HEK293T (cell line): Measurements from ENCODE around the gene PSTK.

ENCODE experiments used
- ARNT ChIP-seq: fragments of 450-650 bp; IDR thresholded peaks from 2 replicates; pipeline ENCODE4 v1.6.1; 2017; ENCODE audit warnings: mild to moderate bottlenecking
- BHLHE40 ChIP-seq: fragments of 450-650 bp; IDR thresholded peaks from 2 replicates; pipeline ENCODE4 v1.6.1; 2016; ENCODE audit warnings: mild to moderate bottlenecking, moderate library complexity, borderline replicate concordance
- CTBP1 ChIP-seq: fragments of 450-650 bp; IDR thresholded peaks from 2 replicates; pipeline ENCODE4 v1.6.1; 2016; ENCODE audit warnings: borderline replicate concordance
- ELF4 ChIP-seq: fragments of 450-650 bp; IDR thresholded peaks from 2 replicates; pipeline ENCODE4 v1.6.1; 2017; ENCODE audit warnings: antibody characterized with exemption
- FOXA1 ChIP-seq: fragments of 450-650 bp; IDR thresholded peaks from 2 replicates; pipeline ENCODE4 v1.6.1; 2016; ENCODE audit warnings: mild to moderate bottlenecking
- FOXK2 ChIP-seq: fragments of 450-650 bp; IDR thresholded peaks from 2 replicates; pipeline ENCODE4 v1.6.1; 2016; ENCODE audit warnings: mild to moderate bottlenecking
- PKNOX1 ChIP-seq: fragments of 450-650 bp; IDR thresholded peaks from 2 replicates; pipeline ENCODE4 v1.6.1; 2016
- SP1 ChIP-seq: fragments of 450-650 bp; IDR thresholded peaks from 2 replicates; pipeline ENCODE4 v1.6.1; 2017
- ZNF384 ChIP-seq: fragments of 450-650 bp; IDR thresholded peaks from 2 replicates; pipeline ENCODE4 v1.6.1; 2016

- TF ChIP-seq BHLHE40 (no peak), FOXK2 (no peak), CTBP1 (no peak), ELF4 (no peak), ARNT (no peak), ZNF384 (no peak), FOXA1 (no peak), PKNOX1 (no peak), SP1 (no peak)
These were observed 8.3 kb downstream of the PSTK start for GRCh38 chr10:122988501-122988900.
